Measurements from ENCODE around the gene CPVL. TPM values are rescaled to one million over a fixed set of nuclear protein-coding genes. Genes with fewer than 3 reads are reported as not detected.
A peak's percentile ranks its signal among the peaks of the same experiment; 100 is the strongest.

The CPVL gene
- 10 to 100 TPM; 12.0 to 39.0 TPM for total RNA-seq
- 10 to 100 TPM in 1 of 2 donors, 1 to 10 TPM in 1; 6.0 to 13.7 TPM for polyA plus RNA-seq

- Histone ChIP-seq H3K4me1 (ENCODE audit: control insufficient read depth in 4 of 4, insufficient read depth in 4 of 4, low read length in 3 of 4) (peaks cover 6 to 19% (median 16%) of the 10 kb centered on the region in 4 donors), H3K36me3 (ENCODE audit: control insufficient read depth in 4 of 4, insufficient read depth in 3 of 4, low read depth in 1 of 4, low read length in 3 of 4) (no peaks in the 10 kb centered on the region), H3K4me3 (ENCODE audit: low read depth in 1 of 3, low read length in 3 of 3) (peak within 1 kb of the TSS; percentile 50 to 53 (median 53)), H3K9ac (ENCODE audit: low read depth in 1 of 2, low read length in 2 of 2) (peak within 1 kb of the TSS in 1 of 2 donors; percentile 29), H3K27ac (ENCODE audit: low read depth in 1 of 2, low read length in 2 of 2) (peak within 1 kb of the TSS in 1 of 2 donors; percentile 54), H3K27me3 (ENCODE audit: control insufficient read depth in 4 of 4, insufficient read depth in 4 of 4, low read length in 3 of 4) (no peaks in the 10 kb centered on the region), H3K9me3 (ENCODE audit: control insufficient read depth in 4 of 4, low read length in 3 of 4) (no peaks in the 10 kb centered on the region)
- peak; percentile 60 for DNase-seq (ENCODE audit: low spot score)
- no peak for TF ChIP-seq YY1 (IDR thresholded peaks at IDR 0.05)
- no peak for TF ChIP-seq JUND (IDR thresholded peaks at IDR 0.05)
- no peak for TF ChIP-seq ATF3 (IDR thresholded peaks at IDR 0.05)
- no peak for TF ChIP-seq EGR1 (IDR thresholded peaks at IDR 0.05; ENCODE audit: low read depth in 2 of 2)
- no peak for TF ChIP-seq TAF1 (conservative IDR thresholded peaks at IDR 0.05)
- no peak for TF ChIP-seq RXRA (IDR thresholded peaks at IDR 0.05)
- no peak for TF ChIP-seq FOXA1 (IDR thresholded peaks at IDR 0.05)
- TF ChIP-seq RAD21 (IDR thresholded peaks at IDR 0.05): no peak
- TF ChIP-seq ZBTB33 (IDR thresholded peaks at IDR 0.05): no peak
- no peak for TF ChIP-seq HNF4A (conservative IDR thresholded peaks at IDR 0.05)
- TF ChIP-seq GABPA (IDR thresholded peaks at IDR 0.05 in 1 of 2, conservative IDR thresholded peaks at IDR 0.05 in 1 of 2): no peak
- TF ChIP-seq FOXA2 (IDR thresholded peaks at IDR 0.05): no peak
- TF ChIP-seq NR2F2 (IDR thresholded peaks at IDR 0.05): no peak
- no peak for TF ChIP-seq CTCF (IDR thresholded peaks at IDR 0.05; ENCODE audit: low read depth, low read length, missing input control)
- 2% methylated on average over 42 of the region's 42 CpGs for WGBS
These were observed at the start of gene CPVL for GRCh38 chr7:29146057-29146706. TSS of gene CPVL (minus strand) at chr7:29146537. CDS start at chr7:29121061, 25,476 bp downstream.

GRCh38 chr7:29194594-29195427, 48.5 kb upstream of the CPVL start, which contains the start of gene CHN2:
TSS of gene CHN2 (plus strand) at chr7:29194775.
- peak within 1 kb of the TSS; percentile 87 to 92 for H3K27ac ChIP-seq (ENCODE audit: low read depth in 1 of 2, low read length in 2 of 2)
- no peaks in the 10 kb centered on the region for H3K27me3 ChIP-seq (ENCODE audit: control insufficient read depth in 4 of 4, insufficient read depth in 4 of 4, low read length in 3 of 4)
- peak within 1 kb of the TSS; percentile 36 to 66 for H3K9ac ChIP-seq (ENCODE audit: low read depth in 1 of 2, low read length in 2 of 2)
- DNase-seq (ENCODE audit: low spot score): peak; percentile 73
- H3K36me3 ChIP-seq (ENCODE audit: control insufficient read depth in 4 of 4, insufficient read depth in 3 of 4, low read depth in 1 of 4, low read length in 3 of 4): no peaks in the 10 kb centered on the region
- WGBS: under 1% methylated on average over 89 of the region's 89 CpGs
- H3K9me3 ChIP-seq (ENCODE audit: control insufficient read depth in 4 of 4, low read length in 3 of 4): no peaks in the 10 kb centered on the region
- H3K4me1 ChIP-seq (ENCODE audit: control insufficient read depth in 4 of 4, insufficient read depth in 4 of 4, low read length in 3 of 4): peaks cover 2 to 62% (median 42%) of the 10 kb centered on the region in 4 donors
- TF ChIP-seq FOXA1 (IDR thresholded peaks at IDR 0.05) (no peak), JUND (IDR thresholded peaks at IDR 0.05) (no peak), YY1 (IDR thresholded peaks at IDR 0.05) (peak; percentile 60), TAF1 (conservative IDR thresholded peaks at IDR 0.05) (peak; percentile 7), SP1 (IDR thresholded peaks at IDR 0.05) (no peak), HNF4A (conservative IDR thresholded peaks at IDR 0.05) (no peak), REST (IDR thresholded peaks at IDR 0.05) (peak; percentile 10), FOXA2 (IDR thresholded peaks at IDR 0.05) (no peak), RAD21 (IDR thresholded peaks at IDR 0.05) (peak in 1 of 2 donors; percentile 10), GABPA (IDR thresholded peaks at IDR 0.05 in 1 of 2, conservative IDR thresholded peaks at IDR 0.05 in 1 of 2) (no peak)
- peak within 1 kb of the TSS; percentile 64 to 78 (median 77) for H3K4me3 ChIP-seq (ENCODE audit: low read depth in 1 of 3, low read length in 3 of 3)
